BE2C (cell line): Measurements from ENCODE around the gene NPAS2.

Experiments
- DNase-seq: peaks from one replicate; pipeline ENCODE4 v3.0.0-alpha.2; 2020
- H3K27me3 ChIP-seq: fragments of 250-450 bp; sonication (Bioruptor Pico); 2 replicates; pipeline ENCODE4 v1.5.1; 2020; ENCODE audit warnings: mild to moderate bottlenecking
- H3K36me3 ChIP-seq: fragments of 250-450 bp; sonication (Bioruptor Pico); 2 replicates; pipeline ENCODE4 v1.5.1; 2020; ENCODE audit warnings: mild to moderate bottlenecking
- H3K4me1 ChIP-seq: fragments of 250-450 bp; sonication (Bioruptor Pico); 2 replicates; pipeline ENCODE4 v1.5.1; 2020
- H3K4me3 ChIP-seq: 2 replicates; pipeline ENCODE4 v1.5.1; 2011; ENCODE audit warnings: low read depth, low read length
- H3K9me3 ChIP-seq: fragments of 250-450 bp; sonication (Bioruptor Pico); 2 replicates; pipeline ENCODE4 v1.5.1; 2020
- CTCF ChIP-seq: IDR thresholded peaks from 2 replicates; pipeline ENCODE4 v1.5.1; 2012; ENCODE audit warnings: mild to moderate bottlenecking, low read depth, low read length

The NPAS2 gene

GRCh38 chr2:100988630-100989417 lies 168.9 kb downstream of the NPAS2 start:
- Histone ChIP-seq H3K9me3 (no peaks in the 10 kb centered on the region), H3K27me3 (no peaks in the 10 kb centered on the region), H3K4me1 (no peaks in the 10 kb centered on the region), H3K36me3 (no peaks in the 10 kb centered on the region), H3K4me3 (no peak overlapping the region)
- DNase-seq: no peak
- TF ChIP-seq CTCF: no peak

GRCh38 chr2:100989666-100990065 lies 169.7 kb downstream of the NPAS2 start:
- no peak for TF ChIP-seq CTCF
- Histone ChIP-seq H3K27me3 (no peaks in the 10 kb centered on the region), H3K4me3 (no peak overlapping the region), H3K9me3 (no peaks in the 10 kb centered on the region), H3K36me3 (no peaks in the 10 kb centered on the region), H3K4me1 (no peaks in the 10 kb centered on the region)
- no peak for DNase-seq

- TF ChIP-seq CTCF: no peak
- Histone ChIP-seq H3K36me3 (no peaks in the 10 kb centered on the region), H3K27me3 (no peaks in the 10 kb centered on the region), H3K4me1 (no peaks in the 10 kb centered on the region), H3K4me3 (no peak overlapping the region), H3K9me3 (no peaks in the 10 kb centered on the region)
- no peak for DNase-seq
Measured at GRCh38 chr2:100990166-100990565, 170.2 kb downstream of the NPAS2 start.

GRCh38 chr2:100990650-100991403 lies 170.9 kb downstream of the NPAS2 start:
- Histone ChIP-seq H3K36me3 (no peaks in the 10 kb centered on the region), H3K4me3 (no peak overlapping the region), H3K9me3 (no peaks in the 10 kb centered on the region), H3K27me3 (no peaks in the 10 kb centered on the region), H3K4me1 (no peaks in the 10 kb centered on the region)
- no peak for DNase-seq
- TF ChIP-seq CTCF: no peak

GRCh38 chr2:100991404-100991773 lies 171.4 kb downstream of the NPAS2 start:
- Histone ChIP-seq H3K4me3 (no peak overlapping the region), H3K9me3 (no peaks in the 10 kb centered on the region), H3K36me3 (no peaks in the 10 kb centered on the region), H3K4me1 (no peaks in the 10 kb centered on the region), H3K27me3 (no peaks in the 10 kb centered on the region)
- no peak for TF ChIP-seq CTCF
- no peak for DNase-seq

- H3K9me3 ChIP-seq: no peaks in the 10 kb centered on the region
- no peaks in the 10 kb centered on the region for H3K36me3 ChIP-seq
- H3K27me3 ChIP-seq: no peaks in the 10 kb centered on the region
- H3K4me3 ChIP-seq: no peak overlapping the region
- TF ChIP-seq CTCF: no peak
- no peaks in the 10 kb centered on the region for H3K4me1 ChIP-seq
- no peak for DNase-seq
Measured at GRCh38 chr2:100992262-100992661, 172.3 kb downstream of the NPAS2 start.
